ENCODE results near the gene CST2.
"Not testable (repeated sequence)": the region's sequence is repeated elsewhere in the genome, so short reads cannot be mapped to it uniquely, and the experiment has no call there.

The CST2 gene

DNA sequence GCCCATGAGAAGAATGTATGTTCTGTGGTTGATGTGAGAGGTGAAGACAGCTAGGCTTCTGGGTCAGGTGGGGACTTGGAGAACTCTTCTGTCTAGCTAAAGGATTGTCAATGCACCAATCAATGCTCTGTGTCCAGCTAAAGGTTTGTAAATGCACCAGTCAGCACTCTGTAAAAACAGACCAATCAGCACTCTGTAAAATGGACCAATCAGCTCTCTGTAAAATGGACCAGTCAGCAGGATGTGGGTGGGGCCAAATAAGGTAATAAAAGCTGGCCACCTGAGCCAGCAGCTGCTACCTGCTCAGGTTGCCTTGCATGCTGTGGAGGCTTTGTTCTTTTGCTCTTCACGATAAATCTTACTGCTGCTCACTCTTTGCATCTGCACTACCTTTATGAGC, 15.0 kb downstream of the CST2 start:
- not testable (repeated sequence) for DNase-seq (ENCODE audit: low read depth in 1 of 2, low spot score in 1 of 2)

DNA sequence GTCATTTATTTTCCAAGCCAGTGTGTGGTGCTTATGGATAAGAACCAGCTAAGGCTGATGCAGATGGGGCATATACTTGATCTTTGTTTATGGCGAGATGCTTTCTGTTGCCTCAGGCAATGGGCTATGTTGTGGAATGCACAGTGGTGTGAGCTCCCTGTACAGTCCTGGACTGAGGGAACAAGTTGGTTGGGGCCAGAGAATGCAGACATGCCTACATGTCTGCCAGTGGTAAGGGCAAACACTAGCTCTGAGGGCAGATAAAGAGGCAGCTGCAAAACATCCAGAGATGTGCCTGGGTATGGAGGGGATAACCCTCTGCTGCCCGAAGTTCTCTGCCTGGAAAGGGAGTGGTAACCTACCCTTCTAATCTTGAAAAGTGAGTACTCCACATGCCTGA, 16.2 kb downstream of the CST2 start:
- not testable (repeated sequence) for DNase-seq (ENCODE audit: low read depth in 1 of 2, low spot score in 1 of 2)

DNA sequence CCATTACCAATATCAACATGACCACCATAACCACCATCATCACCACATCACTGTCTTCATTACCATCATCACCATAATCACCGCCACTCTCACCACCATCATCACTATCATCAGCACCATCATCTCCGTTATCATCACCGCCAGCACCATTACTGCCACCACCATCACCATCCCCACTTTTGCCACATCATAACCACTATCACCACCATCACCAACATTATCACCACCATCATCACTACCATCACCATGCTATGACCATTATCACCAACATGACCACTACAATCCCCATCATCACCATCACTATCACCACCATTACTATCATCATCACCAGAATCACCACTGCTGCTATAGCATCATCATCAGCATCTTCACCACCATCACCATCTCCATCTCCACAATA, 25.7 kb downstream of the CST2 start:
- no peak for DNase-seq (ENCODE audit: low read depth in 1 of 2, low spot score in 1 of 2)

DNA sequence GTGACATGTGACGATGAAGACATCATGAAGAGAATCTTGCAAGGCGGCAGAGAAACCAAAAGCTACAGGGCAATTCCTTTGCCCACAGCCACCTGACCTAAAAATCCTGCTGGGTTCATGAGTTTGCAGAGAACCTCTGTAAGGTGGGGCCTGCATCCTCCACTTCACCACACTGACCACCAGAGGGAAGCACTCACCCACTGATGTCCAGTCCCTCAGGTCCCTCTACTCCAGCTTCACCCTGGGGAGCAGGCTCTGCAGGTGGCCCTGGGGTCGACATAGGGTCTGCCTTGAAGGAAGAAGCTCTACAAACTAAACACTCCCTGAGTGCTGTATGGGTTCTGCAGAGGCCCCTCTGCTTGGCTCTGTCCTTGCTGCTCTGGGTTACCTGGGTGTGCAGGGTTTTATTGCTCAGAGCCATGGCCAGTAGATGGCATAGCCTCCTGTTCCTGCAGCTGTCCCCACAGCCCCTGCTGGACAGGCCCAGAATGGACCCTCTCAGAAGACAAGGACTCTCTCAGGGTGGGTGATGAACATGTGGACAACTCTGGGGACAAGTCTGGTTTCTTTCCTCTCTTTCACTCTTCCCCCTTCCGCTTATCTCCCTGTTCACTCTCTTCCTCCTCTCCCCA, 27.2 kb downstream of the CST2 start:
- DNase-seq (ENCODE audit: low read depth in 1 of 2, low spot score in 1 of 2): not testable (repeated sequence)

DNA sequence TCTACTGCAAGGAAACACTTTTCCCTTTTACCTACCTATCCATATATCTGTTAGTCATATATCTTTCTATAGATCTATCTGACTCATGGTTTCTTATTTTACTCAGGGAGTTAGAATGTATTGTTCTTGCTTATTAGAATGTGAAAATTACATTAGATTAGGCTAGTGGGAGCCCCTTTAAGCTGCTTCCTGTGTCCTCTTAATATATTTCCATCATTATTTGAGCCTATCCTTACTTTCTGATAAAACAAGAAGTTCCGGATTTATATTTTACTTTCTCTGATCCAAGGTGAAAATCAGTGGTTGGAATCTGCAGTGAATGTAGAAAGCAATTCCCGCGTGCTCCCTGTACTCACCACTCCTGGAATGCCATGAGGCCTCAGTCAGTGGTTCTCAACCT, 31.0 kb downstream of the CST2 start:
- no peak for DNase-seq (ENCODE audit: low read depth in 1 of 2, low spot score in 1 of 2)

DNA sequence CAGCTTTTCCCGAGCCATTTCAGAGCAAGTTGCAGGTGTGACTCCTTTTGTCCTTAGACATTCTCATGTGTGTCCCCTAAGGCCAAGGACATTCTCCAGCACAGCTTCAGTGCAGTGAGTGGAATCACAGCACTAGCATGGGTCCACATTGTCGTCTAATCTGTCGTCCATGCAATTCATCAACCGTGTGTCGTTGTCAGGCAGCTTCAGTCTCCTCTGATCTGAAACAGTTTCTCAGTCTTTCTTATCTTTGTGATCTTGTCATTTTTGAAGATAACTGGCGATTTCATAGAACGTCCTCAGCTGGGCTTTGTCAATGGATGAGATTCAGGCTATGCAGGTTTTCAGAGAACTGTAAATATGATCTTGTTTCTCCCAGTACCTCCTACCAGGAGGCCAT, 31.7 kb downstream of the CST2 start:
- DNase-seq (ENCODE audit: low read depth in 1 of 2, low spot score in 1 of 2): no peak

DNA sequence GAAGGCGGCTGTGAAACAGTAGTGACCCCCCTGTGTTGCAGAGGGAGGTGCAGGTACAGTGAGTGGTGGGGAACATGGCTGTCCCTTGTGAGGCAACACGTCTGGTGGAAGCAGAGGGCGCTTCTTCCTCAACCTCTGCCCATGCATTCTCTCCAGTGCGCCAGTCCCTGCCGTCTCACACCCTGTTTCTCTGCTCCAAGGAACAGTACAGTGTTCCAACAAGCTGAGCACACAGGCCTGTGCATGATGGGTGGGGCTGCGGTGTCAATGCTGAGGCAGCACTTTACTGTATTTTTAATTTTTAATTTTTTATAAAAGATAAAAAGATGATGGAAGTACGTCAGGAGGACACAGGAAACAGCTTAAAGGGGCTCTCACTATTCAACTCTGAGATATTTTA, 32.5 kb downstream of the CST2 start:
- no peak for DNase-seq (ENCODE audit: low read depth in 1 of 2, low spot score in 1 of 2)

DNA sequence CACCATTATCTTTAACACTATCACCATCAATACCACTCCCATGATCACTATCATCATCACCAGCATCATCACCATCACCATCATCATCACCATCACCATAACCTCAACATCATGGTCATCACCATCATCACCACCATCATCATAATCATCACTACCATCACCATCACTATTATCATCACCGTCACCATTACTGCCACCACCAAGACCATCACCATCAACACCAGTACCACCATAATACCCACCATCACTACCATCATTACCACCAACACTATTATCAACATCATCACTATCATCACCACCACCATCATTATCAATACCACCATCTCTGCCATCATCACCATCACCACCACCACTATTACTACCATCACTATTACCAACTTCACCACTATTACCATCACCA, 43.1 kb downstream of the CST2 start:
- no peak for DNase-seq (ENCODE audit: low read depth in 1 of 2, low spot score in 1 of 2)

DNA sequence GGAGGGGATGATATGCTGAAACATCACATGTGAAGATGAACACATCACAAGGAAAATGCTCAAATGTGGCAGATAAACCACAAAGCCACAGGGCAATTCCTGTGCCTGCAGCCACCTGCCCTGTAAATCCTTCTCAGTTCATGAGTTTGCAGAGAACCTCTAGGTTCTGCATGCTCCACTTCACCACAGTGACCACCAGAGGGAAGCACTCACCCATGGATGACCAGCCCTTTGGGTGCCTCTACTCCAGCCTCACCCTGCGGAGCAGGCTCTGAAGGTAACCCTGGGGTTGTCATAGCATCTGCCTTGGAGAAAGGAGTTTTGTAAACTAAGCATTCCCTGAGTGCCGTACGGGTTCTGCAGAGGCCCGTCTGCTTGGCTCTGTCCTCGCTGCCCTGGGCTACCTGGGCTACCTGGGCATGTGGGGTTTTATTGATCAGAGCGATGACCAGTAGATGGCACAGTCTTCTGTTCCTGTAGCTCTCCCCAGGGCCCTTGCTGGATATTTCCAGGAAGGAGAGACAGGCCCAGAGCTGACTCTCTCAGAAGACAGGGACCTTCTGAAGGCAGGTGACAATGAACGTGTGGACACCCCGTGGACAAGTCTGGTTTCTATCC, 44.1 kb downstream of the CST2 start:
- no peak for DNase-seq (ENCODE audit: low read depth in 1 of 2, low spot score in 1 of 2)

DNA sequence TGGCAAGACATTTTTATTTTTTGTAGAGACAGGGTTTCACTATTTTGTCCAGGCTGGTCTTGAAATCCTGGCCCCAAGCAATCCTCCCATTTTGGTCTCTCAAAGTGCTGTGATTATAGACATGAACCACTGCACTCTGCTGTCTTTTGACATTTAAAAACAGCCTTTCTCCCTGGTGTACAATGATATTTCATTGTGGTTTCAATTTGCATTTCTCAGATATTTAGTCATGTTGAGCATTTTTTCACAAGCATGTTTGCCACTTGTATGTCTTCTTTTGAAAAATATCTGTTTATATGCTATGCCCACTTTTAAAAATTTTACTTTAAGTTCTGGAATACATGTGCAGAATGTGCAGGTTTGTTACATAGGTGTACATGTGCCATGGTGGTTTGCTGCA, 47.9 kb downstream of the CST2 start:
- DNase-seq (ENCODE audit: low read depth in 1 of 2, low spot score in 1 of 2): not testable (repeated sequence)

DNA sequence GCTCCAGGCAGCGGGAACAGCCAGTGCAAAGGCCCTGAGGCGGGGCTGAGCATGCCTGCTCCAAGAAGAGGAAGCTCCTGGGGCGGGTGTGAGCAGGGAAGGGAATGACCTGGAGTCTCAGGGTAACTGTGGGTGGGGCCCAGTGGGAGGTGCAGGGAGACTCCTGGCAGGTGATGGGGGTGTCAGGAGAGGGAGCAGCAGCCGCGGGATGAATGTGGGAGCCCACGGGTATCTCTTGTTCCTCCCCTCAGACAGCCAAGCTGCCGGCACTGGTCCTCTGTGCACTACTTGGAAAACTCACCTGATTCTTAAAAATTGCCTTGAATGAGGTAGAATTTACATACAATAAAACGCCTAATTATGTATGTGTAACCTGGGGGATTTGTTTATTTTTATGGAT, 49.1 kb downstream of the CST2 start:
- not testable (repeated sequence) for DNase-seq (ENCODE audit: low read depth in 1 of 2, low spot score in 1 of 2)

DNA sequence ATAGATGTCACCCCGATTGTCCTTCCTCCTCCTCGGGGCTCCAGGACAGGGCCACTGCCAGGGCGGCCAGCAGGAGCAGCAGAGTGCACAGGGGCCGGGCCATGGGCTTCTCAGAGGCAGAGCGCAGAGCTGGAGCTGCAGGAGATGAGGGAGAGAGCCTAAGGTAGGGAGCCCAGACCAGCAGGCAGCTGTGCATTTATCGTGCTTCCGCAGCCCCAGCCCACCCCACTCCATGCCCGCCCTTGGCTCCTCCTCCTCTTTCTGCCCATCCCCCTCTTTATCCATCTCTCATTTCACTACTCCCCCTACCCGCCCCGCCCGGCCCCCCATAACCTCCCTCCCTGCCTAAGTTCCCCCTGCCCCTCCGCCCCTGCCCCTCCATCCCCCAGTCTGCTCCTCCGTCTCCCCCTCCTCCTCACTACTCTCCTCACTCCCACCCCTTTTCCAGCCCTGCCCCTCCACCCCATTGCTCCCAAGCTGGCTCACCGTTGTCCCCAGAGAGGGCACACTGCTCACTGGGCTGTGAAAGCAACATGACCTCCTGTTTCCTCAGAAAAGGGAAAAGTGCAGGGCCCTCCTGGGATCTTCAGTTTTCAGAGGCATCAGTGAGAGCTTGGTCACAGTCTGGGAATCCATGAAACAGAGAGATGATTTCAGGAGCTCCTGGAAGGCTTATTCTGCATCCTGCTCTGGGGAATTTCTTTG, 50.3 kb downstream of the CST2 start:
- no peak for DNase-seq (ENCODE audit: low read depth in 1 of 2, low spot score in 1 of 2)

DNA sequence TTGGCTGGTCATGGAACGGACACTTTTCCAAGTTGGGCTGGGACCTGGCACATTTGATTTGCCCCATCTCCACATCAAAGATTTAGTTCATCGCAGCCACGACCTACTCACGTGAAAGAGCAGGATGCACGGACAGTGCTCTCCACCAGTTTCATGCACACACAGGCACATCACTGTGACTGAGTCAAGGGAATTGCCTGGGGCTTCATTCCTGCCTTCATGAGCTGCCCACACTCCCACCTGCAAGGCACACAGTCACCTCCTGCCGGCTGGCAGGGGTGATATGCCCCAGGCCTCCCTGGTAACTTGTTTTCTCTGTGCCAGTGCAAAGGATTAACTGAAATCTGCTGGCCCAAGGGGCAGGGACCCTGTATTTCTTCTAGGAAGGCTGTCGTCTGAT, 52.4 kb downstream of the CST2 start:
- no peak for DNase-seq (ENCODE audit: low read depth in 1 of 2, low spot score in 1 of 2)

All from stimulated activated CD4-positive, alpha-beta T cell treated with anti-CD3 and anti-CD28 coated beads, Interleukin-15, amount 100 ng/mL, for 1 hour (primary cell).